NOMO-1 (cell line): Measurements from ENCODE around the gene CLOCK.
A peak's percentile ranks its signal among the peaks of the same experiment; 100 is the strongest.

ENCODE experiments used
- DNase-seq, 2 experiments: peaks; one replicate each; lab custom pipeline; 2025; ENCODE audit not compliant: unreplicated experiment in 2 of 2; lab: John Stamatoyannopoulos, UW

The CLOCK gene

DNA sequence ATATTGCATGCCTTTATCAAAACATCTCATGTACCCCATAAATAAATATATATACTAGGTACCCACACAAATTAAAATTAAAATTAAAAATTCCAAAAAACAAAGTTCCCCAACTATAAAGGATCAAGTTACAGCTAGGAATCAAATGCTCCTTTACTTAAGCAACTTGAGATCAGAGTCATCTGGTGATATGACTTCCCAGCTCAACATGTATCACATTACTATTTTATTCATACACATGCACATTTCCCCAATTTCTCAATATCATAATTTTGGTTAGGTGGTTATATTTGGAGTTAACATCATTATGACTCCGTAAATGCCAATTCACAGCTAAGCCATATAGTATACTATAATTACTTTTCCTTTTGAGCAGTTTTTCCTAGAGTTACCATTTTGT lies 60.9 kb downstream of the CLOCK start:
- no peak for DNase-seq

DNA sequence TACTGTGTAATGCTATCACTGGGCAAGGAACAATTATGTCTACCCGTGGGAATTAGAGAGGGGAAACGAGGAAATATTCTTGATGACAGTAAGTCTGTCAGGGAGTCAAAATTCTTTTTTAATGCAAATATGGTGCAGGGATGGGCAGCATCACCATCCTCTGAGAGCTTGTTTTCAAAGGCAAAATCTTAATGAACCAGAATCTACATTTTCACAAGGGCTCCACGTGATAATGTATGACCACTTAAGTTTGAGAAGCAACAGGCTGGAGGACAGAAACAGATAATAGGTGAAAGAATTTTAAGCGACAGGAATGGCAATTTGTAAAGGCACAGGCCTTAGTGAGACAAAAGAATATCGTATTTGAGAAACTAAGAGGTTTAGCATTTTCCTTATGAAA lies 63.4 kb downstream of the CLOCK start:
- no peak for DNase-seq

DNA sequence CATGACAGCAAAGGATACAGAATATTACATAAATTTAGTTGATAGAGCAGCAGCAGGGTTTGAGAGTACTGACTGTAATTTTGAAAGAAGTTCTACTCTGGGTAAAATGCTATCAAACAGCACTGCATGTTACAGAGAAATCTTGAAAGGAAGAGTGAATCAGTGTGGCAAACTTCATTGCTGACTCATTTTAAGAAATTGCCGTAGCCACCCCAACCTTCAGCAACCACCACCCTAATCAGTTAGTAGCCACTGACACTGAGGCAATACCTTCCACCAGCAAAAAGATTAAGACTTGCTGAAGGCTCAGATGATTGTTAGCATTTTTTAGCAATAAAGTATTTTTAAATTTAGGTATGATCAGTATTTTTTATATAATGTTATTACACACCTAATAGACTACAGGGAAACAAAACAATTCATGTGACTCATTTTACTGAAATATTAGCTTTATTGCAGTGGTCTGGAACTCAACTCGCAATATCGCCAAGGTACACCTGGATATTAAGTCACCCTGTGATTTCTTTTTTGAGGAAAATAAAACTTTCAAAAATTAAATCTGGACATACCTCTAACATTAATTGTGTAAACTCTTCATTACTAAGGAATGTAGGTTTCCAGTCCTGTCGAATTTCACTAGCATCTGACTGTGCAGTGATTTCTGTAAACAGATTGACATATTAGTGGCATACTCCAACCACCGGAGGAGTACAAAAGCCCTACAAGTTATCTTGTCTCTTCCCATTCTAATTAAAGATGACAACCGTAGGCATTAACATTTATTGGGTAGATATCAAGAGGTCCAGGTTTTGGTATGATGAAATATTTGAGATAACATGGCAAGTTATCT lies 71.1 kb downstream of the CLOCK start:
- no peak for DNase-seq

DNA sequence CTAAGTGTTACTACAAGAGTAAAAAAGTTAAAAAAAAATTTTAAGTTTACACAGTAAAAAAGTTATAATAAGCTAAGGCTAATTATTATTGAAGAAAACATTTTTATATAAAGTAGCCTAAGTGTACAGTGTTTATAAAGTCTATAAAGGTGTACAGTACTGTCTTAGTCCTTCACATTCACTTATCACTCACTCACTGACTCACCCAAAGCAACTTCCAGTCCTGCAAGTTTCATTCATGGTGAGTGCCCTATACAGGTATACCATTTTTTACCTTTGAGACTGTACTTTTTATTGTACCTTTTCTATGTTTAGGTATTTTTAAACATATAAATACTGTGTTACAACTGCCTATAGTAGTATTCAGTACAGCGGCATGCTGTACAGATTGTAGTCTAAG lies 76.7 kb downstream of the CLOCK start:
- DNase-seq, result no peak

DNA sequence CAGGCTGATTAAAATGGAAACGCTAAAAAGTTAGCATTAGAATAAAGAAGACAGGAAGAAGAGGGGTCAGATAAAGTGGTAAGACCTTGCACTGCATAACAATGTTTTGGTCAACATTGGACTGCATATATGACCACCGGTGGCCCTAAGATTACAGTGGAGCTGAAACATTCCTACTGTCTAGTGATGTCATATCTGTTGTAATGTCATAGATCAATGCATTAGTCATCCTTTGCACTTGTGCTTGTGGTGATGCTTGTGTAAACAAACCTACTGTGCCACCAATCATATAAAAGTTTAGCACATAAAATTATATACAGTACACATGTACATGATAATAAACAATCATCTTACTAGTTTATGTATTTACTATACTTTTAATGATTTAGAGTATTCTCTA lies 78.0 kb downstream of the CLOCK start:
- DNase-seq, result no peak

DNA sequence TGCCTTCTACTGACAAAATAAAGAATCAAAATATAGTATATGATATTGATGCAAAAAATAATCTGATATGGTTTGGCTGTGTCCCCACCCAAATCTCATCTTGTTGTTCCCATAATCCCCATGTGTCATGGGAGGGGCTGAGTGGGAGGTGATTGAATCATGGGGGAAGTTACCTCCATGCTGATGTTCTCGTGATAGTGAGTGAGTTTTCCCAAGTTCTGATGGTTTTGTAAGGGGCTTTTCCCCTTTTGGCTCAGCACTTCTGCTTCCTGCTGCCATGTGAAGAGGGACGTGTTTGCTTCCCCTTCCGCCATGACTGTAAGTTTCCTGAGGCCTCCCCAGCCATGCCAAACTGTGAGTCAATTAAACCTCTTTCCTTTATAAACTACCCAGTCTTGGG lies 80.7 kb downstream of the CLOCK start:
- DNase-seq, result no peak

DNA sequence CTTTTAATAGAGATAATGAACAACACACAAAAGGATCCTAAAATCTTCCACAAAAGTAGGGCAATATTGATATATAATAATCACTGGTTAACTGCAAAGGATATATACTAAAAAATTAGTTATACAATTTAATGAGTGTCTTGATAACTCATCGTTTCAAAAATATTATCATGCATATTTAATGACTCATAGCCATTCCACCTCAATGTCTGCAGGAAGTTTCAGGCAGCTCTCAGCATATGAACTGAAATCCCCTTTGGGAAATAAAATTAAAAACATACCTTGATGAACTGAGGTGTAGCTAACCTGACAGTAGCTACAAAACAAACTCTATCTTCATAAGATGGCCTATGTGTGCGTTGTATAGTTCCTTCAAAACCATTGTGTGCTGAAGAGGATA lies 88.1 kb downstream of the CLOCK start:
- no peak for DNase-seq

DNA sequence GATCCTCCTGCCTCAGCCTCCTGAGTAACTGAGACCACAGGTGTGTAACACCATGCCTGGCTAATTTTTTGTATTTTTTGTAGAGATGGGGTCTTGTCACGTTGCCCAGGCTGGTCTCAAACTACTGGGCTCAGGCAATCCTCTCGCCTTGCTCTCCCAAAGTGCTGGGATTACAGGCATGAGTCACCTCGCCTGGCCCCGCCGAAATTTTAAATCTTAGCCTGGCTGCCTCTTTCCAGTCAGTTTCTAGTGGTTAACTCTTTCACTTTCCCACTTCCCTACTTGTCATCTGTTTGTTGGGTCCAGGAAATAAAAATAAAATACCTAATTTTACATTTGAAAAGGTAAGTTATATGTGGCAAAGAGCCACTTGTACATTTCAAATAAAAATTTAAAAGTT lies 88.5 kb downstream of the CLOCK start:
- DNase-seq, result no peak

DNA sequence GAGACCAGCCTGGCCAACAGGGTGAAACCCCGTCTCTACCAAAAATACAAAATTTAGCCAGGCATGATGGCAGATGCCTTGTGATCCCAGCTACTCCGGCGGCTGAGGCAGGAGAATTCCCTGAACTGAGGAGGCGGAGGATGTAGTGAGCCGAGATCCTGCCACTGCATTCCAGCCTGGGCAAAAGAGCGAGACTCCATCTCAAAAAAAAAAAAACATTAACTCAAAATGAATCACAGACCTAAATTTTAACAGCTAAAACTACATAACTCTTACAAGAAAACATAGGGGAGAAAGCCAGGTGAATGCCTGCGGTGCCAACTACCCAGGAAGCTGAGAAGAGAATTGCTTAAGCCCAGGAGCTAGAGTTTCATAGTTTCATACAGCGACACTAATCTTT lies 96.1 kb downstream of the CLOCK start:
- DNase-seq, result no peak

DNA sequence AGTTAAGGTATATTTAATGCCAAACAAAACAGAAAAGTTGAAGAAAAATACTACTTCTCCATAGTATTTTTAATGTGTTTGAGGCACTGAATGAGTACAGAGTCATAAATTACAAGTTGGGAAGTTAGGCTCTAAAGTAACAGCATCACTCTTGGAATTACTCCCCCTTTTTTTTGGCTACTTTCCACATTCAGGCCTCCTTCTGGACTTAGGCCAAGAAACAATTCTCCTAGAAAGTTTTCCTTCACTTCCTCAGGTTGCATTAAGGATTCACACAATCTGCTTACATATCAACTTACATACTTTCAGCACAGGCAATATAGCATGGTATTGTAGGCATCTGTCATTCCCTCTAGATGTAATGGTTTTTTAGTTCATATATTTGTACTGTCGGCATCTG lies 98.9 kb downstream of the CLOCK start:
- DNase-seq, result no peak

DNA sequence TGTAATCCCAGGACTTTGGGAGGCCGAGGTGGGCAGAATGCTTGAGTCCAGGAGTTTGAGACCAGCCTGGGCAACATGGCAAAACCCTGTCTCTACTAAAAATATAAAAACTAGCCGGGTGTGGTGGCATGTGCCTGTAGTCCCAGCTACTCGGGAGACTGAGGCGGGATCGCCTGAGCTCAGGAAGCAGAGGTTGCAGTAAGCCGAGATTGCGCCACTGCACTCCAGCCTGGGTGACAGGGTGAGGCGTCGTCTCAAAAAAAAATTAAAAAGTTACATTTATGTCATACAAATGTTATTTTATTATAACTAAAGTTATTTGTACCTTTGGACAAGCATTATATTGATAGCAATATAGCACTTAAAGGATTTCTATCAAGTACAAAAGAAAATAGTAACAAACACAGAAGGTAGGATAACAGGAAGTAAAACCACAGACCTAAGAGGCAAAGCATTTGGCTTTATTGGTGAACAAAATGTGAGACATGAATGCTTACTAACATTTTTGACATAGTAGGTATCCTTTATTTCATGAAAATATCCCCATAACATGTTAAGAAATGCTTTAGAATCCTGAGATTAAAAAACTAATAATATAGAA lies 99.5 kb downstream of the CLOCK start:
- DNase-seq, result peak in 1 of 2 experiments; percentile 48

DNA sequence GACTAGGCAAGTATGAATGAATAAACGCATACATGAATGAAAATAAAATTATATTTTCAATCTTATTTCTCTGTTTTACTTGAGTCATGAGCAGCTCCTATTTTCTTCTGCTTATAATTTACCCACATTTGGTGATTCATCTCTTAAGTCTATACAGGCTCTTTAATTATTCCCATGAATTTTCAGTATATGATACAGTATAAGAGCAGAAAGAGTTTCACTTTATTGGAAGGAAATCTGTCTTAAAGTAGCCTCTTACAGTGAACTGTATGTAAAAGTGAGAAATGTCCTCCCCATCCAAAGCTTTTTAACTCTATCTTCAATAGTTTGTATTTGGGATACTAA lies 100.2 kb downstream of the CLOCK start:
- no peak for DNase-seq

DNA sequence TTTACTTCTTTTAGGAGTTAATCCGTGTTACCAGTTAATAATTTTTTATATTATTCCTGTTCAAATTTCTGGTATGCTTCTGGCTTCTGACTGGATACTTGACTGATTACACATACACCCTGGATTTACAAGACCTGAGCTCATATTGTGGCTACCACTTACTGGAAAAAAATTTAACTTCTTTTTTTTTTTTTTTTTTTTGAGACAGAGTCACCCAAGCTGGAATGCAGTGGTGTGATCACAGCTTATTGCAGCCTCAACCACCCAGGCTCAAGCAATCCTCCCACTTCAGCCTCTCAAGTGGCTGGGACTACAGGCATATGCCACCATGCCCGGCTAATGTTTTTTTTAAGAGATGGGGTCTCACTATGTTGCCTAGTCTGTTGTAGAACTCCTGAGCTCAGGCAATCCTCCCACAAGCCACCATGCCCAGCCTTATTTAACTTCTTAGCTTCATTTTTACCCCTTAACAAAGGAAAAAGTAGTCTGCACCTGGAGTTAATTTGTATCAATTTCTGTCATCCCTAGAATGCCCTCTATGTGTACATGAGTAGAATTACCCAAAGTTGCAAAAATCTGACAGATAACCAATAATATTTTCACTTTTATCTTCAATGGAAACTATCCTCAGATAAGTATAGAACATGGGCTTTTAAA lies 100.7 kb downstream of the CLOCK start:
- DNase-seq, result peak in 1 of 2 experiments; percentile 36

DNA sequence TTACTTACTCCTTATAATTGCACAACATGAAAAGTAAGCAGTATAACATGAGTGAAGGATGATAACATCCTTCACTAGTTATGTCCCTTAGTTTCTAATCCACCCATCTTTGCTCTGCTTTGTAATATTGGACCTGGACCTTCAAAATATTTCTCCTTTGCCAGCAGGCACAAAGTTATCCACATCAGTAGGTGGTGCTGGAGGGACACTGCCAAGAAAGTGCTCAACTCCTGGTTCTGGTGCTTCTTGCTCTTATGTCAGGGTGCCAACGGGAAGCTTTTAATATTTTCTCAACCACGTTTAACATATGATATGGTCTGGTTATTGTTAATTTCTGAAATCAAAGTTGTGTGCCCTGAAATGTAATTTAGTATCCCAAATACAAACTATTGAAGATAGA lies 101.9 kb downstream of the CLOCK start:
- no peak for DNase-seq

DNA sequence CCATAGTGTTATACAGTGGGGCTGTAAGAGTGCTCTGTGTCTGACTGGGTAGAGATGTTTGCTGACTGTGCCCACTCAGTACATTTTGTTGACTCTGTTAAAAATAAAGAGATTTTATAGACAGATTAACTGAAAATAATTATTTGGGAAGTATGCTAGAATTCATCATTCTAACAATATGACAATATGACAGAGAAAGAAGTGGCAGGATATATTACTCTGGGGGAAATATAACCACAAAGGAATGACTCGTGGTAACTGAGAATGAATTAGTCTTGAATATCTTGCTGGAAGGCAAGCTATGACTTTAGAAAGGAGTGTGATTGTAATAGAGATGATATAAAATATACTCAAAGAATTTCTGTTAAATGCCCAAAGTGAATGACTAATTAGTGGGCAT lies 104.2 kb downstream of the CLOCK start:
- DNase-seq, result no peak

DNA sequence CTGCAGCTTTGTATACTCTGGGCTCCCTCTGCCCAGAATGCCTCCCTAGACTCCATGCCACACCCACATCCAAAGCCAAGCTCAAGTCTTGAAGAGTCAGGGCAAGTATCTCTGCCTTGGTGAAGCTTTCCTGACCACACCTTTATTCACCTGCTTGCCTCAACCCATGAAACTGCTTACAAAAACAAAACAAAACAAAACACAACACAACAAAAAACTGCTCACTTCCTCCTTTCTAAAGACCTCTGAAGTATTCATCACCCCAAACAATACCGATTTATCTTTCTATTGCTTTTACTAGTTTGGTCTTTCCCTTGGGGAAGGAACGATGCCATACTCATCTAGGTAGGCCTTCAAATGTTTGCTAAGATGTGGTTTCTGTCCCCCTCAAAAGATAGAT lies 105.9 kb downstream of the CLOCK start:
- DNase-seq, result no peak

DNA sequence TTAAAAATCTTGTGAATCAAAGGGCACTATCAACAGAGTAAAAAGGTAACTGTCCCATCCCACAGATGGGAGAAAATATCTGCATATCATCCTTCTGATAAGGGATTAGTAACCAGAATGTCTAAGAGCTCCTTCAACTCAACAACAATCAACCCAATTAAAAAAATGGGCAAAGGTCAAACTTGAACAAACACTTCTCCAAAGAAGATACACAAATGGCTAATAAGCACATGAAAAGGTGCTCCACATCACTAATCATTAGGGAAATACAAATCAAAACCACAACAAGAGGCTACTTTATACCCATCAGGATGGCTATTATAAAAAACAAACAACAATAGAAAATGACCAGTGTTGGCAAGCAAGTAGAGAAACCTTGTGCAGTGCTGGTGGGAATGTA lies 107.7 kb downstream of the CLOCK start:
- no peak for DNase-seq

DNA sequence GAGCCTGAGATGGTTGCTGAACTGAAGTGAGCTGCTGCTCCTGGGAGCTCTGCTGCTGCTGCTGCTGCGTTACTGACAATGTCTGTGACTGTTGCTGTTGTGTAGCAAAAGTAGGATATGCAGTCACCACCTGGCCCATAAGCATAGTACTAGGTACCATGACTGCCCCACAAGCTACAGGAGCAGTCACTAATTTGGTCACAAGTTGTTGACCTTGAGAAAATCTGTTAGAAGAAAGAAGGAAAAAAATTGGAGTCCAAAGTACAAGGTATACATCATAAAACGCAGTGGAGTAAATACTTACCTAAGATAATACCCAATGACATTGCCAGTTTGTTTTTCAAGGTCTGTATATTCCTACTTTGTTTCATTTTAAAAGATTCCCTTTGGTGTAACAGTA lies 108.4 kb downstream of the CLOCK start:
- no peak for DNase-seq

DNA sequence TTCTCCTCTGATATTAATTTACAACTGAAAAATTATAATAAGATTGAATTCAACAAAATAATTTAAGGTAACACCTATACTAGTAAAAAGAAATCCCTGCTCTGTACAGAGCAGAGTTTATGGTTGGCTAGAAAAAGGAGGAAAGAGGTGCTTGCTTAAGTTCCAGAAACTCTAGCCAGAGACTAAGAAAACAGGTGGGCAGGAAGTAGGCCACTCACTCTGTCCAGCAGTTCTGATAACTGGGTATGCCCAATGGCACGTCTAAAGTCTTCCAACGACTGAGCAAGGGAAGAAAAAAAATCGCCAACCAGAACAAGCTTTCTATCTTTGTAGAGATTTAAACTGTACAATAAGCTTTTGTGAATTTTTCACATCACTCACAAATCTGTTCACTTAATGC lies 108.9 kb downstream of the CLOCK start:
- no peak for DNase-seq

DNA sequence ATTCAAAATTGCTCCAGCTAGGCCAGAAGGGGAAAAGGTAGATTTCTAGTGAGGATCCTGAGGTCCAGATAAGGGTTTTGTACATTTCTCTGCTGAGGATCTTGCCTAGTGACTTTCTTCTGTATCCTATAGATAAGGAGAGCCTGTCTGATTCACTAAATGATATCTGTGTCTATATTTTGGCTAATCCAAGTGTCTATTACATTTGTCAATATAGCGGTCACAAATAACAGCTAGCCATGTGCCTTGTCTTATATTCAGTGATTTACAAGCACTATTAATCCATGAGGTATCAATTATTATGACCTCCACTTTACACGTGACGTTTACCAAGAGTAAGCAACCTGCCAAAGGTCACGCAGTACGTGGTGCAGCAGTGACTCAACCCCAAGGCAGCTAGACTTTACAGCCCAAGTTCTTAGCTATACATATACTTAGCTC lies 109.3 kb downstream of the CLOCK start:
- no peak for DNase-seq

DNA sequence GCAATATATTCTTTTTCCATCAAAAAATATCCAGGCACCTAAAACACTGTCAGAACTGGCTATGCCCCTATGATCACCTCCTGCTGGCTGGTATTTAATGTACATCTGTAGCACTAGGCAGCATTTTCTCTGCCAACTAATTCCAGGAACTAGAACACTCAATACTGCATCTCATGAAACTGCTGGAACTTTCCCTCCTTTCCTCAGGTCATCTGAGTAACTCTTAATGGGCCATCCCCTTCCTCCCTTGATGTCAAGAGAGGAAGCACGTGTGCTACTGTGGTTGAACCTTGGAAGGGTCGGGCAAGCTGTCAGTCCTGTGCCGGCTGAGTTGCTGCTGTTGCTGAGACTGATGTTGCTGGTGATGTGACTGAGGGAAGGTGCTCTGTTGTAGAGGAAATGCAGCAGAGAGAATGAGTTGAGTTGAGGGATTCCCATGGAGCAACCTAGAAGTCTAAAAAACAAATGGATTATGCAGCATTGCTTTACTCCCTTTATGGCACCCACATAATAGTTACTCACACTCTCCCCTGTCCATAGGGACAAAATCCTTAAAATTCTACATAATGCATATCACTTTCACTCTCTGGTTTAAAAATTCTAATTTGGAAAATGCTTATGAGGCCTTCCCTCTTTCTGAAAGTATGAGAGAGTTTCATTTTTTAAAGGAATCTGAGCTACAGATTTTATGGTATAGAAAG lies 111.4 kb downstream of the CLOCK start:
- DNase-seq, result no peak
